B cell (primary cell): ENCODE data around the gene PALB2.

Source experiments
- CTCF ChIP-seq: fragments of 200-600 bp; IDR thresholded peaks from one replicate; pipeline ENCODE4 v1.8.0; 2022; ENCODE audit warnings: antibody characterized with exemption, mild to moderate bottlenecking
- EZH2 ChIP-seq: IDR thresholded peaks from 2 replicates; pipeline ENCODE4 v1.6.1; 2012; ENCODE audit warnings: borderline replicate concordance, low read depth, mild to moderate bottlenecking, moderate library complexity, low read length; ENCODE audit not compliant: insufficient read depth, poor library complexity, severe bottlenecking

GRCh38 chr16:23629516-23629915 lies 11.6 kb downstream of the PALB2 start:
- TF ChIP-seq CTCF (no peak), EZH2 (no peak)
